Thyroid gland (tissue), 4 donors: ENCODE data around the gene MAP3K5.
A peak's percentile ranks its signal among the peaks of the same experiment; 100 is the strongest.

Source experiments
- POLR2A ChIP-seq, 2 donors: fragments of 450-650 bp; IDR thresholded peaks; one replicate each; pipeline ENCODE4 v1.6.1; 2017; ENCODE audit warnings: antibody characterized with exemption in 2 of 2, mild to moderate bottlenecking in 2 of 2, moderate library complexity in 1 of 2
- TF ChIP-seq, protein P1 (sequence below), 6 experiments: fragments of 200-600 bp in 3 of 6; fragments of 450-650 bp in 3 of 6; sonication (generic) in 3 of 6; IDR thresholded peaks; one replicate each; pipeline ENCODE4 v1.5.1; 2016 to 2019; ENCODE audit warnings: antibody characterized with exemption in 6 of 6, mild to moderate bottlenecking in 2 of 6, inconsistent platforms in 1 of 6, moderate library complexity in 1 of 6

DNA sequence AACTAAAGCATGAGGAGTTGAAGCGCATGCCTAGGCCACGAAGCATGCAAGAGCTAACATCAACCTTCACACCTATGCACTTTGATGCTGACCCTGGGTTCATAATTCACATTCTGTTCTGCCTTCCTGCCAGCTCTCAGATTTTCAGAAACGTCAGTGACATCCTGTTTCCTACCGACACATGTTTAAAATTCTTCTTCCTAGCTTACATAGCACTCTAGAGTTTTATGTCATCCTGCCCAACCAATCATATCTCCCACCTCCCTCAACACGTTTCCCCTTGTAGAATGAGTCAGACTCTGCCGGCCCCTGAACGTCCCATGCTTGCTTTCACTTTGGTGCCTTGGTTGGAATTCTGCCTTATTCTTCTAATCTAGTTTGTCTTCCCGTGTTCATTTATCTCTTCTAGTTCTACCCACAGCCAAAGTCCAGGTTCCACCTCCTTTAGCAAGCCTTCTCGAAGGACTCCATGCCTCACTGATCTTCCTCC is 144.9 kb downstream of the MAP3K5 start:
- TF ChIP-seq, protein P1, sequence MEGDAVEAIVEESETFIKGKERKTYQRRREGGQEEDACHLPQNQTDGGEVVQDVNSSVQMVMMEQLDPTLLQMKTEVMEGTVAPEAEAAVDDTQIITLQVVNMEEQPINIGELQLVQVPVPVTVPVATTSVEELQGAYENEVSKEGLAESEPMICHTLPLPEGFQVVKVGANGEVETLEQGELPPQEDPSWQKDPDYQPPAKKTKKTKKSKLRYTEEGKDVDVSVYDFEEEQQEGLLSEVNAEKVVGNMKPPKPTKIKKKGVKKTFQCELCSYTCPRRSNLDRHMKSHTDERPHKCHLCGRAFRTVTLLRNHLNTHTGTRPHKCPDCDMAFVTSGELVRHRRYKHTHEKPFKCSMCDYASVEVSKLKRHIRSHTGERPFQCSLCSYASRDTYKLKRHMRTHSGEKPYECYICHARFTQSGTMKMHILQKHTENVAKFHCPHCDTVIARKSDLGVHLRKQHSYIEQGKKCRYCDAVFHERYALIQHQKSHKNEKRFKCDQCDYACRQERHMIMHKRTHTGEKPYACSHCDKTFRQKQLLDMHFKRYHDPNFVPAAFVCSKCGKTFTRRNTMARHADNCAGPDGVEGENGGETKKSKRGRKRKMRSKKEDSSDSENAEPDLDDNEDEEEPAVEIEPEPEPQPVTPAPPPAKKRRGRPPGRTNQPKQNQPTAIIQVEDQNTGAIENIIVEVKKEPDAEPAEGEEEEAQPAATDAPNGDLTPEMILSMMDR (IDR thresholded peaks at IDR 0.05), result no peak
- TF ChIP-seq POLR2A (IDR thresholded peaks at IDR 0.05), result peak in 1 of 2 donors; percentile 16
